ENCODE measurements around the gene POU3F1.
"Not testable (repeated sequence)": the region's sequence is repeated elsewhere in the genome, so short reads cannot be mapped to it uniquely, and the experiment has no call there.

Gene POU3F1

GRCh38 chr1:38050397-38051078, 3.9 kb upstream of the POU3F1 start:
- DNase-seq: no peak

DNA sequence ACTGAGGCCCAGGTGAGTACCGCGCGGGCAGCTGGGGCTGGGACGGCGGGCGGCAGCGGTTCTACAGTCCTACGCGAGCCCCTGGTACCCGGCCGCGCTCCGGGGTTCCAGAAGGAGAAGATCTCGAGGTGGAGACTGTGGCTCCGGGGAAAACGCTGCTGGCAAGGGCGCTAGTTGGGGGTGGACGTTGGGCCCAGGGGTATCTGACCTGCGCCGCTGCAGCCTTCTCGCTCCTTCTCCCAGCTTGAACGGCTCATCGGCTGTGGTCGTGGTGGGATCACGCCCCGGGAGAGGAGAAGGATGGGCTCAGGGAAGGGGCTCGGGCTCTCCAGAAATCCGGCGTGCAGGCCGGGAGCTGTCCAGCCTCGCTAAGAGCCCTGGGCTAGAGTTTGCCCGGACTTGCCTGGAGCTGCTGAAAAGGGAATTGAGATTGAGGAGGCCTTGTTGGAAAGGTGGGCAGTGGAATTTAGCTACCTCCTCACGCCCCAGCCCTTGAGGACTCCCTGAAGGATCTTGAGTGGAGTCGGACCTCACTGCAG, 1.1 kb upstream of the POU3F1 start:
- DNase-seq: no peak

DNA sequence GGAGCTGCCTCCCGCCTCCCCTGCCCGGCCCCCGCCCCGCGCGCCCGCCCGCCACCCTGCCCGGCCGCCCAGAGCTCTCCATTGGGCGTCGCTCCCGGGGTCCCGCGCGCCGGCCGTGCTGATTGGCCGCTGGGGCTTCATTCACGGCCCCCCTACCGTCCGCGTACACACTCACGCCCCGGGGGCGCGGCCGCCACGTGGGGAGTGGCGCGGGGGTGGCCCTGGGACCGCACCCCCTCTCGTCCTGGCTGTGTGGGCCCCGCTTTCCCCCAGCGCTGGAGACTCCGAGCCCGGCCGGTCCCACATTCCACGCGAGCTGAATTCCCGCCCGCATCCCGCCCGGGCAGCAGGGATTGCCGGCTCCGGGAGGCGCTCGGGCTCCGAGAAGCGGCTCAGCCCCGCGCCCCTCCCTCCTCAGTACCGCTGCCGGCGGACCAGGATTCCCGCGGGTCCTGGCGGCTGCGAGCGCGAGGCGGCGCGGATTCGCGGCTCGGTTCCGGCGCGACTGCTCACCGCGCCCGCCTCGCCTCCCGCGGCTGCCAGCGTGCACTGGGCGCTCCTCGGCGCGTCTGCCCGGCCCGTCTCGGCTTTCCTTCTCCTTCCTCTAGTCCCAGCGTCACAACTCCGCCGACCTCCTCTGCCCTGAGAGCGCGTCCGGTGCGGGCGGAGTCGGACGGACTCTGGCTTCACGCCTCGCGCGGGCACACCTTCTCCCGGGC, 450 bp upstream of the POU3F1 start:
- DNase-seq: peak; percentile 49 to 94 (median 86)

DNA sequence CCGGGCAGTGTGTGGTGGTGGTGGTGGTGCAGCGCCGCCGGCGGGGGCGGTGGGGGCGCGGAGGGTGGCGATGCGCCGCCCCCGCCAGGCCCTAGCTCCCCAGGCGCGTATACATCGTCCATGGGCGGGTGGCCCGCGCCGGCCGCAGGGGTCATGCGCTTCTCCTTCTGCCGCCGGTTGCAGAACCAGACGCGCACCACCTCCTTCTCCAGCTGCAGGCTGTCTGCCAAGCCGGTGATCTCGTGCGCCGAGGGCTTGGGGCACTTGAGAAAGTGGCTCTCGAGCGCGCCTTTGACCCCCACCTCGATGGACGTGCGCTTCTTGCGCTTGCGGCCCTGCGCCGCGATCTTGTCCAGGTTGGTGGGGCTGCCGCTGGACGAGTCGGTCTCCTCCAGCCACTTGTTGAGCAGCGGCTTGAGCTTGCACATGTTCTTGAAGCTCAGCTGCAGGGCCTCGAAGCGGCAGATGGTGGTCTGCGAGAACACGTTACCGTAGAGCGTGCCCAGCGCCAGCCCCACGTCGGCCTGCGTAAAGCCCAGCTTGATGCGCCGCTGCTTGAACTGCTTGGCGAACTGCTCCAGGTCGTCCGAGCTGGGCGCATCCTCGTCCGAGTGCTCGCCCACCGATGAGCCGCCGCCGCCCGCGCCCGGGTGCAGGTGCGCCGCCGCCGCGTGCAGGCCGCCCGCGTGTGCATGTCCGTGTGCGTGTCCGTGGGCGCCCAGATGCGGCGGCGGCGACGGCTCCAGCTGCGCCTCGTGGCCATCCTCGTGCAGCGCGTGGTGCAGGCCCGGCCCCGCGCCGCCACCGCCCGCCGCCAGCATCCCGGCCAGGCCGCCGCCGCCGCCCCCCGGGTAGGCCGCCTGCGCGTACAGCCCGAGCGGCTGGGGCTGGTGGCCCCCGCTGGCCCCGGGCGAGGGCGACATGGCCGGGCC, 926 bp downstream of the POU3F1 start:
- peak in 3 of 58 donors; percentile 12 to 54 (median 29) for DNase-seq

- no peak for DNase-seq
Observed at GRCh38 chr1:38044221-38045215, 2.1 kb downstream of the POU3F1 start.

DNA sequence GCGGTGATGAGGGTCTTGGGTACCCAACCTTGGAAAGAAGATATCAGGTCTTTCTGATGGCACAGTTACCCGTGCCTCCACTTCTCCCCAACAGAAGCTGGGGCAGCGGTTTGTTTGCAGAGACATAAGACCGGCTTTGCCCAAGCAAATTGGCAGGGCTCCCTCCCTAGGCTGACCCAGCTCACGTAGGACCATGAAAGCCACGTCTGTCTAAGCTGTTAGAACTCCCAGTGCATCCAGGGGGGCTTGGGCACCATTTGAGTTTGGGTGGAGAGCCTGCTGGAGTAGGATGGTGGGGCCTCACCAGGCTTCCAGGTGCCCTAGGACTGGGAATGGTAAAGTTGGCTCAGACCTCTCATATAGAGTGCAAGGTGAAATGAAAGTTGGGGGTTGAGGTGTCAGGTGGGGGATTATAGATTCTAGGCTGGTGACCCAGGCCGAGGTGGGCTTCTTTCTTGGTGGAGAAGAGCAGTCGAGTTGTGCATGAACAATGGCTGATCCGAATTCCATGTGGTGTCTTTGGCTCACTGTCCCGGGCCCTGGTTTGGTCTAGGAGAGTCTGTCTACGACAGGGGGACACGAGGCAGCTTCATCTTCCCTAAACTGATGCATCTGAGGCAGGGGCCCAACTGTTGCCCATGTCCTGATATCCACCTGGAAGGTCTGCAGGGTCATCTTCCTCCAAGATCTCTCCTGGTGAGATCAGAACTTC, 3.4 kb downstream of the POU3F1 start:
- DNase-seq: no peak

GRCh38 chr1:38041936-38042834, 4.4 kb downstream of the POU3F1 start:
- no peak for DNase-seq

GRCh38 chr1:38039331-38040088, 7.1 kb downstream of the POU3F1 start:
- DNase-seq: no peak

GRCh38 chr1:38038861-38039260, 7.7 kb downstream of the POU3F1 start:
- DNase-seq: no peak

- no peak for DNase-seq
Observed at GRCh38 chr1:38037221-38037939, 9.2 kb downstream of the POU3F1 start.

- DNase-seq: no peak
Observed at GRCh38 chr1:38034871-38035270, 11.7 kb downstream of the POU3F1 start.

DNA sequence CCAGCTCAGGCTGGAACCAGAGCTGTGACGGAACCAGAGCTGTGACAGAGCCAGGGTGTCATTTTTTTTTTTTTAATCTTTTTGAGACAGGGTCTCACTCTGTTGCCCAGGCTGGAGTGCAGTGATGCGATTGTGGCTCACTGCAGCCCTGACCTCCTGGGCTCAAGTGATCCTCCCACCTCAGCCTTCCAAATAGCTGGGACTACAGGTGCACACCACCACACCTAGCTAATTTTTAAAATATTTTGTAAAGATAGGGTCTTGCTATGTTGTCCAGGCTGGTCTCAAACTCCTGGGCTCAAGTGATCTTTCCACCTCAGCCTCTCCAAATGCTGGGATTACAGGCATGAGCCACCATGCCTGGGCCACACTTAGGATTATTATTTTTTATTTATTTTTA, 13.6 kb downstream of the POU3F1 start:
- DNase-seq: not testable (repeated sequence)

DNA sequence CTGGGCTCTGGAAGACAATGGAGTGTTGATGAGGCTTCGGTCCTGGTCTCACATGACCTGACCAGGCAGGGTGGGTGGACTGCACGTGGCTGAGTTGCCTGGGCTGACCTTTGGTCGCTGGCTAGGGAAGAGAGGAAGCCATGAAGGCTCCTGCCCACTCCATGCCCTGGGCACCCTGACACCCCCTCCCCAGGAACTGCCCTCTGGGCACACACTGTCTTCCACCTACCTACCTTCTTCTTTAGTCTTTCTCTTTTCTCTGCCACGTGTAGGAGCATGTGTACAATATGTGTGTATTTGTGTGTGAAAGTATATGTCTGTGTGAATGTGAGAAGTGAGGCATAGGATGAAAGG, 15.1 kb downstream of the POU3F1 start:
- DNase-seq: no peak

GRCh38 chr1:38030596-38031512, 15.7 kb downstream of the POU3F1 start:
- no peak for DNase-seq

- peak in 1 of 58 donors; percentile 14 for DNase-seq
Observed at GRCh38 chr1:38029685-38030511, 16.7 kb downstream of the POU3F1 start.
